Mucosa of stomach (tissue), 1 donor: ENCODE measurements around the gene INPP5A.
A peak's percentile ranks its signal among the peaks of the same experiment; 100 is the strongest.
"Not testable (repeated sequence)": the region's sequence is repeated elsewhere in the genome, so short reads cannot be mapped to it uniquely, and the experiment has no call there.

Source experiments
- H3K27me3 ChIP-seq: one replicate; pipeline ENCODE4 v1.7.0; 2013; ENCODE audit warnings: mild to moderate bottlenecking, low read length; ENCODE audit not compliant: control insufficient read depth, insufficient read depth
- H3K36me3 ChIP-seq: one replicate; pipeline ENCODE4 v1.7.0; 2013; ENCODE audit warnings: low read length; ENCODE audit not compliant: control insufficient read depth, insufficient read depth
- H3K4me1 ChIP-seq: one replicate; pipeline ENCODE4 v1.7.0; 2013; ENCODE audit warnings: mild to moderate bottlenecking, low read length; ENCODE audit not compliant: control insufficient read depth, insufficient read depth
- H3K4me3 ChIP-seq: one replicate; pipeline ENCODE4 v1.7.0; 2013; ENCODE audit warnings: low read length
- H3K9ac ChIP-seq: one replicate; pipeline ENCODE4 v1.7.0; 2013; ENCODE audit warnings: mild to moderate bottlenecking, low read length, moderate library complexity
- H3K9me3 ChIP-seq: one replicate; pipeline ENCODE4 v1.7.0; 2013; ENCODE audit warnings: mild to moderate bottlenecking, low read length, moderate library complexity; ENCODE audit not compliant: control insufficient read depth
- donor health status: Pancreatic carcinoma.

INPP5A gene

DNA sequence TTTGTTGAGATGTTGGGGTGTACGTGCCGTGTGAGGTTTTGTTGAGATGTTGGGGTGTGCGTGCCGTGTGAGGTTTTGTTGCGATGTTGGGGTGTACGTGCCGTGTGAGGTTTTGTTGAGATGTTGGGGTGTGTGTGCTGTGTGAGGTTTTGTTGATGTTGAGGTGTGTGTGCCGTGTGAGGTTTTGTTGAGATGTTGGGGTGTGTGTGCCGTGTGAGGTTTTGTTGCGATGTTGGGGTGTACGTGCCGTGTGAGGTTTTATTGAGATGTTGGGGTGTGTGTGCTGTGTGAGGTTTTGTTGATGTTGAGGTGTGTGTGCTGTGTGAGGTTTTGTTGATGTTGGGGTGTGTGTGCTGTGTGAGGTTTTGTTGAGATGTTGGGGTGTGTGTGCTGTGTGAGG lies 35.4 kb downstream of the INPP5A start:
- not testable (repeated sequence) for H3K27me3 ChIP-seq, H3K9ac ChIP-seq, H3K9me3 ChIP-seq, H3K36me3 ChIP-seq, H3K4me3 ChIP-seq
- peaks cover 55% of the 10 kb centered on the region for H3K4me1 ChIP-seq

DNA sequence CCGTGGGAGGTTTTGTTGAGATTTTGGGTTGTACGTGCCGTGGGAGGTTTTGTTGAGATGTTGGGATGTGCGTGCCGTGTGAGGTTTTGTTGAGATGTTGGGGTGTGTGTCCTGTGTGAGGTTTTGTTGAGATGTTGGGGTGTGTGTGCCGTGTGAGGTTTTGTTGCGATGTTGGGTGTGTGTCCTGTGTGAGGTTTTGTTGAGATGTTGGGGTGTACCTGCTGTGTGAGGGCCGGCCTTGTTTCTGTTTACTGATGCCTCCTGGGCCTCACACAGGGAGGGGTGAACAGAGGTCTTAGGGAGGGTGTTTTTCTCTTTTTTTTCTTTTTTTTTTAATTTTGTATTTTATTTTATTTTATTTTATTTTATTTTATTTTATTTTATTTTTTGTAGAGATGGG lies 36.7 kb downstream of the INPP5A start:
- Histone ChIP-seq H3K9ac (no peak overlapping the region), H3K4me1 (peaks cover 58% of the 10 kb centered on the region), H3K27me3 (no peaks in the 10 kb centered on the region), H3K9me3 (no peaks in the 10 kb centered on the region), H3K36me3 (no peaks in the 10 kb centered on the region), H3K4me3 (no peak overlapping the region)

DNA sequence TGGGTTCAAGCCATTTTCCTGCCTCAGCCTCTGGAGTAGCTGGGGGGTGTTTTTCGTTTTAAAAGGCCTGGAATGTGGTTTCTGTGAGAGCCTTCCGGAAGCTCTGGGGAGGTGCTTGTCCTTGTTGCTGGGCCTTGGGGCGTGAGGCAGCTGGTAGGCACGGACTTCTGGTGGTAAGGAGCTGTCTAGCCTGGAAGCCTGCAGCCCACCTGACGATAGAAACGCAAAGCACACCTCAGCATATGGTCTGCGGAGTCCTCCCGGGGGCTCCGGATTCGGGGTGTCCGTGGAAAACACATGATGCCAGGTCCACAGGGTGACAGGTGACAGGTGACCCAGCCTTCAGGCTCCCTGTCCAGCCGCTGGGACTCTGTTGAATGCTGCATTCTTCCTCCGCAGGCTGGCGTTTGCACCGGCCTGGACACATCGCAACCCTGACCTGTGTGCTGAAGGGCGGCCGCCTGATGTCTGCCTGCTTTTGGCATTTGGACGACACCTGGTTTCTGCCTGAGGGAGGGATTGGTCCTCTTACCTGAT lies 37.3 kb downstream of the INPP5A start:
- H3K27me3 ChIP-seq: no peaks in the 10 kb centered on the region
- H3K9ac ChIP-seq: no peak overlapping the region
- H3K4me1 ChIP-seq: peaks cover 58% of the 10 kb centered on the region
- no peak overlapping the region for H3K4me3 ChIP-seq
- H3K36me3 ChIP-seq: no peaks in the 10 kb centered on the region
- H3K9me3 ChIP-seq: no peaks in the 10 kb centered on the region

DNA sequence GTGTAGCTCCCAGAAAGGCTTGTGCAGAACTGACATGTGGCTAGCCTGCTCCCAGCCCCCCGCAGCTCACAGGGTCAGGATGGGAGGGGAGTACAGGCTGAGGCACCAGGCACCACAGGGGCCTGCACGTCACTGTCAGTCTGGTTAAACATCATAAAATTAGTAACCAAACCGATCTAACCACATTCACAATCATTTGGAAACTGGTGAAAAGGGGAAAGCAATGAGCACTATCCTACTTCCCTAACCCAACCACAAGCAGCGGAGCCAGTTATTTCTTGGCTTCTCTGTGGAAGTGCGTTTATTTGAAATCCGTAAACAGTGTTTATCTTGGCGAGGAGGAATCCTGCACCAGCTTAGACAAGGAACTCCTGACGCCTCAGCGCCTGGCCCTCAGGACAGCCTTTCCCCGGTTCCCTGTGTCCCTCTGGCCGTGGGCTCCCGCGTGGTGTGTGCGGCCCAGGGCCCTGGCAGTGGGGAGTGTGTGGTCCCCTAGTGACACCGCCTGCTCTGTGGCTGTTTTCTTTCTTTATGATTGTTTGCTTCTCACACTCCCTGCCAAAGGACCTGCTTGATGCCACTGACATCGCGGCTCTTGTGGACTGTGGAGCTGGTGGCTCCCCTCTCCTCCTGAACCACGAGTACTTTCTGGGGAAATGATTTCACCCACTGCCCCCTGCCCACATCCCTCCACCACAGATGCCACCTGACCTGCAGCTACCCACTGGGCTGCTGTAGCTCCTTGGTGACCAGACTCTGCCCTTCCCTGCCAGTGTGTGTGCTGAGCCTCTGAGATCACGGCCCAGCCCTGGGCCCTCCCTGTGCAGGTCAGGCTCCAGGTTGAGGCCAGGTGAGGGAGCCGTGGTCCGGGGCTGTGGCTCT lies 38.0 kb downstream of the INPP5A start:
- Histone ChIP-seq H3K9ac (peak overlapping the region; percentile 9), H3K36me3 (no peaks in the 10 kb centered on the region), H3K4me1 (peaks cover 57% of the 10 kb centered on the region), H3K9me3 (no peaks in the 10 kb centered on the region), H3K27me3 (no peaks in the 10 kb centered on the region), H3K4me3 (no peak overlapping the region)

DNA sequence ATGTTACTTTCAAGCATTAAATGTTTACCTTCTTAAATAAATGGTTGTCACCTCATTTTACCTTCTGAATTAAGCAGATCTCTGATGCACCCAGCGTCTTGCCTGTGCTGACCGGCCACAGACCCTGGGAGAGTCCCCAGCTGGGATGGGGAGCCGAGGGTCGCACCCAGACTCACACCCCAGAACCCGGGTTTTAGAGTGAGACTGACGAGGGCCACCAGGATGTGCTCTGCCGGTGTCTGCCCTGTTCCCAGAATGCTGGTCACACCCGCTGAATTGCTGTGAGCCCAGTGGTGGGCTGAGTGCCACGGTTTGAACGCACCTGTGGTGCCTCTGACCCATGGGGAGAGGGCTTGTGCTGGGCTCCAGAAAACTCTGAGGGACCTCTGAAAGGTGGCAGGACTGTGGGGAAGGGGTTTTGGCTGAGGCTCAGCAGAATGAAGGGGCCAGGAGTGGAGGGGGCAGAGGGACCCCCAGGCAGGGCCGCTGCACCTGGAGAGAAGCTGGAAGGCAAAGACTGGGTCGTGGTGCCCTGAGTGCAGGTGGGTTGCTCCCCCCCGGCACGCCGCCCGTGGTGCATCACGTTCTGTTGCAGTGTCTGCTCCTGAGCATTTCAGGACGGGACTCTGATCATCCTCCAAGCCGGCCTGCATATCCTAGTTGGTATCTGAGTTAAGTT lies 39.2 kb downstream of the INPP5A start:
- H3K9ac ChIP-seq: no peak overlapping the region
- H3K4me1 ChIP-seq: peaks cover 45% of the 10 kb centered on the region

DNA sequence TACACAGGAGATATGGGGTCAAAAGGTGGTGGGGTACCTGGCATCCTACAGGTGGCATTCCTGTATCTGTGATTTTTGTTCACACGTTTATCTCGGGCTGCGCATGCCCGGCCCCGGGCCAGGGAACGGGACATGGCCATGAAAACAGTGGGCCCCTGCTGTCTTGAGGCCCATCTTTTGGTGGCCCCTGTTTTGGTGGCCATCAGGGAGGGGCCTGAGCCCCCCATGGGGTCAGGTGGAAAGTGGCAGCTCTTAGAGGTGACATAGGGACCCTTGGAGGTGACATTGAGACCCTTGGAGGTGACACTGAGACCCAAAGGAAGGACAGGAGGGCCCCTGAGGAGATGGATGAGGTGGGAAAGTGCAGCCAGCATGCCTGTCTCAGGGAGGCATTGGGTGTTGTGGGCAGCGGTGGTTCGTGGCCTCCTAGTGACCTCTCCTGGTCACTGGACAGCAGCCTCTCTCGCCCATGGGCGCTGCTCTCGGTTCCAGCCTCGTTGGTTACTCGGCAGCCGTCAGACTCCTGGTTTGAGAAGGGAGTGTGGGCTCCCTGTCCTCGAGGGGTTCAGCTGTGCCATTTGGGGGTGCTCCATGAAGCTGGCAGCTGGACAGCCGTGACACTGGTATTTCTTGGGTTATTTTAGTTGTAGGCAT lies 39.9 kb downstream of the INPP5A start:
- H3K4me1 ChIP-seq: peaks cover 38% of the 10 kb centered on the region
- H3K9me3 ChIP-seq: no peaks in the 10 kb centered on the region
- no peaks in the 10 kb centered on the region for H3K36me3 ChIP-seq
- H3K4me3 ChIP-seq: no peak overlapping the region
- no peaks in the 10 kb centered on the region for H3K27me3 ChIP-seq
- peak overlapping the region; percentile 16 for H3K9ac ChIP-seq

More for the DNA sequence above, 39.2 kb downstream of the INPP5A start:
- no peaks in the 10 kb centered on the region for H3K9me3 ChIP-seq
- H3K36me3 ChIP-seq: no peaks in the 10 kb centered on the region
- no peak overlapping the region for H3K4me3 ChIP-seq
- no peaks in the 10 kb centered on the region for H3K27me3 ChIP-seq

DNA sequence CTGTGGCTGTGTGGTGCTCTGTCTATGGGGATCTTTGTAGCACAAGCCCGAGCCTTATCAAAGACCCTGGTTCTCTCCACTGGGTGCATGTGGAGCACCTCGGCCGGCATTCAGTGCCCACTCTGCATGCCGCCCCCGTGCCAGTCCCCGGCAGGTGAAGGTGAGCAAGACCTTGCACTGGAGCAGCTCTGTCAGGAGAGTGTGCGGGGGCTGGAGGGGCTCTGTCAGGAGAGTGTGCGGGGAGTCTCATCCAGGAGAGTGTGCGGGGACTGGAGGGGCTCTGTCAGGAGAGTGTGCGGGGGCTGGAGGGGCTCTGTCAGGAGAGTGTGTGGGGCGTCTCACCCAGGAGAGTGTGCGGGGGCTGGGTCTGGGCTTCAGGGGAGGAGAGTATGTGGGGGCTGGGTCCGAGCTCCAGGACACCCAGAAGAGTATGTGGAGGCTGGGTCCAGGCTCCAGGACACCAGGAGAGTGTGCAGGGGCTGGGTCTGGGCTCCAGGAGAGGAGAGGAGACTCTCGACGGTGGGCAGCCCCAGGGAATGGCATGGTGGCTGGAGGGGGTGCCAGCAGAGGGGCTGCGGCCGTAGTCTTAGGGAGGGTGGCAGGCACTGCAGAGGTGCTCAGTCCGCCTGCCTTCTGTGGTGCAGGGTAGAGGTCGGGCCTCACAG lies 40.8 kb downstream of the INPP5A start:
- H3K9ac ChIP-seq: no peak overlapping the region
- peaks cover 36% of the 10 kb centered on the region for H3K4me1 ChIP-seq
- no peaks in the 10 kb centered on the region for H3K36me3 ChIP-seq
- H3K4me3 ChIP-seq: no peak overlapping the region
- no peaks in the 10 kb centered on the region for H3K27me3 ChIP-seq
- no peaks in the 10 kb centered on the region for H3K9me3 ChIP-seq

DNA sequence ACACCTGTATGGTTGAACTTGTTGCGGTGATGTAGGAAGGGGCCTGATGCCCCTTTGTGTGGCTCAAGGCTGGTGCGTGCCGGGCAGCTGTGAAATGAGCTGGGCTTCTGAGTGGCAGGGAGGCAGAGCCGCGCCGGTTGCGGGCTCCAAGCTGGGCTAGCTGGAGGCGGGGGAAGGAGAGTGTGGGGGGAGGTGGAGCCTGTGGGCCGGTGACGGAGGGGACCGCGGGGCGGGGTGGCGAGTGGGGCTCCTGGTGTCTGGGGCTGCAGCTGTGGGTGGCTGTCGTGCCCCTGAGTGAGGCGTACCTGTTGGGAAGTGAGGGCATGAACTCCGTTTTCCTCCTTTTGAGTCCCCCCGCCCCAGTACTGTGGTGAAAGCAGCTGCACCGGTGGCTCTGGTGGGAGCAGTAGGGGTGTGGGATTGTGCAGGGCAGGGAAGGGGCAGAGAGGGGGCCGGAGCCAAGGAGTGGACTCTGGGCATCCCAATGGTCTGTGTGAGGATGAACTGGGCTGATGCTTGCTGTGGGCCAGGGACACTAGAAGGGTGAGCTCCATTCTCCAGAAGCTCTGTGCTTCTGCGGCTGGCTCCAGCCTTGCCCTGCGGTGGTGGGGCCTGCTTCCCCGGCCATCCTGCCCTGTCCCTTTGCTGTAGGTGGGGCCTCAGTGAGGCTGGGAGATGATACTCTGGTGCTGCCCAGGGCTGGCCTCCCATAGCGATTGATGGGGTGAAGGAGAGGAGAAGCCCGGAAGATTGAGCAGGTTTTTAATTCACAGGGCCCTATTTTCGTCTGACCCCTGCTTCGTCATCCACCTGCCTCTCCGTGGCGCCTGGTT lies 41.7 kb downstream of the INPP5A start:
- Histone ChIP-seq H3K4me3 (no peak overlapping the region), H3K9ac (no peak overlapping the region), H3K36me3 (no peaks in the 10 kb centered on the region), H3K27me3 (no peaks in the 10 kb centered on the region), H3K4me1 (peaks cover 36% of the 10 kb centered on the region), H3K9me3 (no peaks in the 10 kb centered on the region)

DNA sequence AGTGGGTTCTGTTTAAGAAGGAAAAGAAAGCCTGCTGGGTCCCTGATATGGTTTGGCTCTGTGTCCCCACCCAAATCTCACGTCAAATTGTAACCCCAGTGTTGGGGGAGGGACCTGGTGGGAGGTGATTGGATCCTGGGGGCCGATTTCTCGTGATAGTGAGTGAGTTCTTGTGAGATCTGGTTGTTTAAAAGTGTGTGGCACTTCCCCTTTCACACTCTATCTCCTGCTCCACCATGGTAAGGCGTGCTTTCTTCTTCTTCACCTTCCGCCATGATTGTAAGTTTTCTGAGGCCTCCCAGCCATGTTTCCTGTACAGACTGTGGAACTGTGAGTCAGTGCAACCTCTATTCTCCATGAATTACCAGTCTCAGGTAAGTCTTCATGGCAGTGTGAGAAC lies 42.6 kb downstream of the INPP5A start:
- Histone ChIP-seq H3K36me3 (no peaks in the 10 kb centered on the region), H3K27me3 (no peaks in the 10 kb centered on the region), H3K9ac (no peak overlapping the region), H3K4me3 (no peak overlapping the region), H3K4me1 (peaks cover 31% of the 10 kb centered on the region), H3K9me3 (no peaks in the 10 kb centered on the region)

DNA sequence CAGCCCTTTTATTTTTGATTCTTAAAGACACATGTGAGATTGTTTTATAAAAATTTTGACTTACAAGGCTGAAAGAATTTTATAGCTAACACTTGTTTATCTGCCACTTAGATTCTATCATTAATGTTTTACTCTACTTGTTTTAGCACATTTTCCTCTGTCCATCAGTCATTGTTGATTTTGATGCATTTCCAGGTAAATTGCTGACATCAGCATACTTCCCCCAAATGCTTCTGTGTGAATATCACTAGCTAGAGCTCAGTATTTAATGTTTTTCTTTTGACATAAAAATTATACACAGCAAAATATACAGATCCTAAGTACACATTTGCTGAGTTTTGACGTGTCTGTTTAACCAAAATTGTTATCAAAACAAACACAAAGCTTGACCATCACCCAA lies 43.0 kb downstream of the INPP5A start:
- Histone ChIP-seq H3K27me3 (no peaks in the 10 kb centered on the region), H3K4me1 (peaks cover 26% of the 10 kb centered on the region), H3K9me3 (no peaks in the 10 kb centered on the region), H3K36me3 (no peaks in the 10 kb centered on the region), H3K4me3 (no peak overlapping the region), H3K9ac (no peak overlapping the region)

DNA sequence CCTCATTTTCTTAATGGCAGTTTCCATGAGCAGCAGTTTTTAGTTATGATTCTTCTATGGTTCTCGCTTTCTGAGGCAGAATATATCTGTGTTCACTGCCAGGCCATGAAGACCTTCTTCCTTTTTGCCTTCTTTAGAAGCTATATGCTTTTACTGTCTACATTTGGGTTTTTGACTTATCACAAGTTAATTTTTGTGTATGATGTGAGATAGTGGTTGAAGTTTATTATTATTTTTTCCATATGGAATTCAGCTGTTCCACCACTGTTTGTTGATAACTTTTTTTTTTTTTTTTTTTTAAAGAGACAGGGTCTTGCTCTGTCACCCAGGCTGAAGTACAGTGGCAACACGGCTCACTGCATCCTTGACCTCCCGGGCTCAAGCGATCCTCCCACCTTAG lies 44.5 kb downstream of the INPP5A start:
- H3K4me1 ChIP-seq: peaks cover 18% of the 10 kb centered on the region
- no peaks in the 10 kb centered on the region for H3K27me3 ChIP-seq
- no peaks in the 10 kb centered on the region for H3K9me3 ChIP-seq
- H3K4me3 ChIP-seq: no peak overlapping the region
- H3K36me3 ChIP-seq: no peaks in the 10 kb centered on the region
- no peak overlapping the region for H3K9ac ChIP-seq
